Retinal pigment epithelial cell (primary cell): ENCODE measurements around the gene NID1.

Source experiments
- DNase-seq: peaks from one replicate; pipeline ENCODE4 v3.0.0-alpha.2; 2010; ENCODE audit warnings: low read depth
- H3K4me3 ChIP-seq: 2 replicates; pipeline ENCODE4 v1.5.1; 2011; ENCODE audit warnings: mild to moderate bottlenecking, low read length, control low read depth, moderate library complexity
- TF ChIP-seq, protein P1 (sequence below): conservative IDR thresholded peaks from 2 replicates; pipeline ENCODE4 v1.5.1; 2011; ENCODE audit warnings: low read depth, low read length, control low read depth, inconsistent platforms

The NID1 gene

GRCh38 chr1:236052232-236052993 lies 12.5 kb downstream of the NID1 start:
- DNase-seq: no peak
- TF ChIP-seq, protein P1, sequence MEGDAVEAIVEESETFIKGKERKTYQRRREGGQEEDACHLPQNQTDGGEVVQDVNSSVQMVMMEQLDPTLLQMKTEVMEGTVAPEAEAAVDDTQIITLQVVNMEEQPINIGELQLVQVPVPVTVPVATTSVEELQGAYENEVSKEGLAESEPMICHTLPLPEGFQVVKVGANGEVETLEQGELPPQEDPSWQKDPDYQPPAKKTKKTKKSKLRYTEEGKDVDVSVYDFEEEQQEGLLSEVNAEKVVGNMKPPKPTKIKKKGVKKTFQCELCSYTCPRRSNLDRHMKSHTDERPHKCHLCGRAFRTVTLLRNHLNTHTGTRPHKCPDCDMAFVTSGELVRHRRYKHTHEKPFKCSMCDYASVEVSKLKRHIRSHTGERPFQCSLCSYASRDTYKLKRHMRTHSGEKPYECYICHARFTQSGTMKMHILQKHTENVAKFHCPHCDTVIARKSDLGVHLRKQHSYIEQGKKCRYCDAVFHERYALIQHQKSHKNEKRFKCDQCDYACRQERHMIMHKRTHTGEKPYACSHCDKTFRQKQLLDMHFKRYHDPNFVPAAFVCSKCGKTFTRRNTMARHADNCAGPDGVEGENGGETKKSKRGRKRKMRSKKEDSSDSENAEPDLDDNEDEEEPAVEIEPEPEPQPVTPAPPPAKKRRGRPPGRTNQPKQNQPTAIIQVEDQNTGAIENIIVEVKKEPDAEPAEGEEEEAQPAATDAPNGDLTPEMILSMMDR: no peak
- H3K4me3 ChIP-seq: no peak overlapping the region

DNA sequence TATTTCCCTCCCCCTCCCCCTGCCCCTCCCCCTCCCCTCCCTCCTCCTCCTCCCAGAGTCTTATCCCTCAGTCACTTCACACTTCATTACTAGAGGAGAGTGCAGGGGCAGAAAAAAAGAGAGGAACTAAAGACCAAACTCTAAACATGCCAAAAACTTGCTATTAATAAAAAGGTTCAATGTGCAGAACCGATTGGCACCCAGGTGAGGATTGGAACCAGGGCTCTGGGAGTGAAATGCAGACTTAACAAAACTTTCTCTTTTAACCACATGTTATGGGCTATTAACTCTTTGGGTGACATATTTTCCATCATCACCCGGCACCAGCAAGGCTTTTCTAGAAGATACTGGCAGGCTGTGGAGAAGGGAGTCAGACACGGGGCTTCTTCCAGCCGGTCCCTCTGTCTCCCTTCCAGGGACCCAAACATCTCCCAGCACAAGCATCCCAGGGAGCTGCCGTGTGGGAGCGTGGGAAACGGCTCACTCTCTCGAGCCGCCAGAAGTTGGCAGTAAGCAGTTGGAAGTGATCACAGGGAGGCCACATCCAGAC lies 13.6 kb downstream of the NID1 start:
- no peak for DNase-seq
- H3K4me3 ChIP-seq: no peak overlapping the region
- TF ChIP-seq, protein P1: no peak

GRCh38 chr1:236045771-236046170 lies 19.1 kb downstream of the NID1 start:
- no peak for DNase-seq
- TF ChIP-seq, protein P1: no peak
- H3K4me3 ChIP-seq: no peak overlapping the region

GRCh38 chr1:236044341-236044740 lies 20.5 kb downstream of the NID1 start:
- TF ChIP-seq, protein P1: no peak
- H3K4me3 ChIP-seq: no peak overlapping the region
- no peak for DNase-seq

- DNase-seq: no peak
- TF ChIP-seq, protein P1: no peak
- no peak overlapping the region for H3K4me3 ChIP-seq
Measured at GRCh38 chr1:236041631-236042618, 23.0 kb downstream of the NID1 start.

- H3K4me3 ChIP-seq: no peak overlapping the region
- TF ChIP-seq, protein P1: no peak
- DNase-seq: no peak
Measured at GRCh38 chr1:236039740-236040685, 24.9 kb downstream of the NID1 start.
